Retinal pigment epithelial cell (primary cell): ENCODE results near the gene WWOX.
A peak's percentile ranks its signal among the peaks of the same experiment; 100 is the strongest.

Experiments
- DNase-seq: peaks from one replicate; pipeline ENCODE4 v3.0.0-alpha.2; 2010; ENCODE audit warnings: low read depth
- H3K4me3 ChIP-seq: 2 replicates; pipeline ENCODE4 v1.5.1; 2011; ENCODE audit warnings: mild to moderate bottlenecking, low read length, control low read depth, moderate library complexity
- TF ChIP-seq, protein P1 (sequence below): conservative IDR thresholded peaks from 2 replicates; pipeline ENCODE4 v1.5.1; 2011; ENCODE audit warnings: low read depth, low read length, control low read depth, inconsistent platforms

Gene WWOX

GRCh38 chr16:78435260-78435659, 335.8 kb downstream of the WWOX start:
- H3K4me3 ChIP-seq: no peak overlapping the region
- no peak for DNase-seq
- TF ChIP-seq, protein P1, sequence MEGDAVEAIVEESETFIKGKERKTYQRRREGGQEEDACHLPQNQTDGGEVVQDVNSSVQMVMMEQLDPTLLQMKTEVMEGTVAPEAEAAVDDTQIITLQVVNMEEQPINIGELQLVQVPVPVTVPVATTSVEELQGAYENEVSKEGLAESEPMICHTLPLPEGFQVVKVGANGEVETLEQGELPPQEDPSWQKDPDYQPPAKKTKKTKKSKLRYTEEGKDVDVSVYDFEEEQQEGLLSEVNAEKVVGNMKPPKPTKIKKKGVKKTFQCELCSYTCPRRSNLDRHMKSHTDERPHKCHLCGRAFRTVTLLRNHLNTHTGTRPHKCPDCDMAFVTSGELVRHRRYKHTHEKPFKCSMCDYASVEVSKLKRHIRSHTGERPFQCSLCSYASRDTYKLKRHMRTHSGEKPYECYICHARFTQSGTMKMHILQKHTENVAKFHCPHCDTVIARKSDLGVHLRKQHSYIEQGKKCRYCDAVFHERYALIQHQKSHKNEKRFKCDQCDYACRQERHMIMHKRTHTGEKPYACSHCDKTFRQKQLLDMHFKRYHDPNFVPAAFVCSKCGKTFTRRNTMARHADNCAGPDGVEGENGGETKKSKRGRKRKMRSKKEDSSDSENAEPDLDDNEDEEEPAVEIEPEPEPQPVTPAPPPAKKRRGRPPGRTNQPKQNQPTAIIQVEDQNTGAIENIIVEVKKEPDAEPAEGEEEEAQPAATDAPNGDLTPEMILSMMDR: no peak

GRCh38 chr16:78436023-78436422, 336.6 kb downstream of the WWOX start:
- TF ChIP-seq, protein P1: no peak
- H3K4me3 ChIP-seq: no peak overlapping the region
- DNase-seq: no peak

GRCh38 chr16:78436846-78437245, 337.4 kb downstream of the WWOX start:
- TF ChIP-seq, protein P1: no peak
- DNase-seq: no peak

GRCh38 chr16:78437352-78437968, 338.0 kb downstream of the WWOX start:
- DNase-seq: no peak
- TF ChIP-seq, protein P1: peak; percentile 96
- no peak overlapping the region for H3K4me3 ChIP-seq

More at GRCh38 chr16:78436846-78437245, 337.4 kb downstream of the WWOX start:
- H3K4me3 ChIP-seq: no peak overlapping the region

DNA sequence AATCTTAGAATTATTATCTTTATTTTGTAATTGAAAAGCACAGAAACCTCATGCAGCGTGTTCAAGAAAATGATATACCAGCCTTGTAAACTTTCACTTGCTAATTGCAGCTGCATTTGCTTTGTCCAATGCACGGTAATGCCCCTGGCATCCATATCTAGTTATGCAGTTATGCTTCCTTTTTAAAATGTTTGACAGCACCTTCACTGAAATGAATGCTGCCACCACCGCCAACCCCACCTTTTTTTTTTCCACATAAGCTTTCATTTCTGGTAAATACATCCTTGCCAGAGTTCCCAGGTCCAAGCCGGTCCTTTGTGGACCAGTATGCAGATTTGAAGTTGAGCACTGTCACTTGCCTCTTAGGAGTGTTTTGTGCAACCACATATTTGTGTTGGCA, 338.8 kb downstream of the WWOX start:
- no peak for DNase-seq

DNA sequence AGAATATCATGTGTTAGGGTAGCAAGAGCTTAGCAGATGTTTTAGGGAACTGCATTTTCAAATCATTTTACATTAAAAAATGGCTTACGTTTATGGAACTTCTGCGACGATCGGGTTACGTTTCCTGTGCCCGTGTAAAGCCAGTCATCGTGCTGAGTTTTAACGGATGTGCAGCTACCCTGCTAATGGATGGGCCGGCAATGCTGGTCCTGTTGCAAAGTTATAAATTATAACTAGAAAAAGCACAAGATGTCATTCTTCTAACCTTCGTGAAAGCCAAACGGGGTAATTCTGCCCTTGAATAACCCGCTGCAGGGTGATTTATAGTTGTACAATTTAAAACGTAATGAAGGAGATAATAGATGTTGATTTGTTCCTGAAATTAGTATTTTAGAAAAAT, 339.2 kb downstream of the WWOX start:
- no peak overlapping the region for H3K4me3 ChIP-seq
- TF ChIP-seq, protein P1: no peak
- no peak for DNase-seq

More for the DNA sequence above, 338.8 kb downstream of the WWOX start:
- H3K4me3 ChIP-seq: no peak overlapping the region
- TF ChIP-seq, protein P1: no peak

GRCh38 chr16:78439646-78440045, 340.2 kb downstream of the WWOX start:
- TF ChIP-seq, protein P1: no peak
- no peak overlapping the region for H3K4me3 ChIP-seq

More at GRCh38 chr16:78439646-78440045, 340.2 kb downstream of the WWOX start:
- DNase-seq: no peak
